ENCODE measurements around the gene SHISA9.

SHISA9 gene

DNA sequence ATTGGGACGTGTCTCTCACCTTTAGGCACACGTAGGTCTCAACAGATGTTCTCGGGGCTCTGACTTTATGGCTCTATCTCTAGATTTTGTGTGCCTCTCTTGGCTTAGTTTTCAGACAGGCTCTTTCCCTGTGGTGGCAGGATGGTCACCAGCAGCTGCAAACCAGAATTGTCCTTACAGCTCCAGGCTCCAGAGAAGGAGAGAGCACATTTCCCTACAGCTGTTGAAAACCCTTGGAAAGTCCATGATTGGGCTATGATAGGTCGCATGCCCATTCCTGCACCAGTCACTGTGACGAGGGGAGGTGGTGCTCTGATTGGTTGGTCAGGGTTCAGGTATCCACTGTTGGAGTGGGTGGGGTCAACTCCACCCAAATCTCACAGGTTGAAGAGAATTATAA is 41.5 kb downstream of the SHISA9 start:
- TF ChIP-seq, protein P1, sequence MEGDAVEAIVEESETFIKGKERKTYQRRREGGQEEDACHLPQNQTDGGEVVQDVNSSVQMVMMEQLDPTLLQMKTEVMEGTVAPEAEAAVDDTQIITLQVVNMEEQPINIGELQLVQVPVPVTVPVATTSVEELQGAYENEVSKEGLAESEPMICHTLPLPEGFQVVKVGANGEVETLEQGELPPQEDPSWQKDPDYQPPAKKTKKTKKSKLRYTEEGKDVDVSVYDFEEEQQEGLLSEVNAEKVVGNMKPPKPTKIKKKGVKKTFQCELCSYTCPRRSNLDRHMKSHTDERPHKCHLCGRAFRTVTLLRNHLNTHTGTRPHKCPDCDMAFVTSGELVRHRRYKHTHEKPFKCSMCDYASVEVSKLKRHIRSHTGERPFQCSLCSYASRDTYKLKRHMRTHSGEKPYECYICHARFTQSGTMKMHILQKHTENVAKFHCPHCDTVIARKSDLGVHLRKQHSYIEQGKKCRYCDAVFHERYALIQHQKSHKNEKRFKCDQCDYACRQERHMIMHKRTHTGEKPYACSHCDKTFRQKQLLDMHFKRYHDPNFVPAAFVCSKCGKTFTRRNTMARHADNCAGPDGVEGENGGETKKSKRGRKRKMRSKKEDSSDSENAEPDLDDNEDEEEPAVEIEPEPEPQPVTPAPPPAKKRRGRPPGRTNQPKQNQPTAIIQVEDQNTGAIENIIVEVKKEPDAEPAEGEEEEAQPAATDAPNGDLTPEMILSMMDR (IDR thresholded peaks at IDR 0.05; ENCODE audit: low read depth, low read length, missing control alignments), result no peak
- no peak for DNase-seq (ENCODE audit: extremely low read depth, low read depth)
- H3K4me3 ChIP-seq (replicated peaks; ENCODE audit: low read depth, low read length), result no peak overlapping the region

DNA sequence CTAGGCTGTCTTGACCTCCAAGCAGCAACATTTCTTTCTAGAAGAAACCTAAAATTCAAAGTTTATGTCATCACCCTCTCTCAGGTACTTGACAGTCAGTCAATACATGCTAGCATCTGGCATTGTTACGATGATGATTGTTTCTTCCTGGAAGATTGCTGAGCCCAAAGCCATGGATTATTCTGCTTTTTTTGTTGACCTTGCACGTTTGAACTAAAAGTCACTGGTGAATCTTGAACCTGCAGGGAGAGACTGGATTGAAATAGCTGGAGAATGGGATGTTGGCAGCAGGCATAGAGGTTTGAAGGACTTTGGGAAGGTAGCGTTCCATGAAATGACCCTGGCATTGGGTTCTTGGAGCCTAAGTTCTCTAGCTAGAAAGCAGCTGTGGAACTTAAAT is 42.9 kb downstream of the SHISA9 start:
- DNase-seq (ENCODE audit: extremely low read depth, low read depth), result no peak
- H3K4me3 ChIP-seq (replicated peaks; ENCODE audit: low read depth, low read length), result no peak overlapping the region
- TF ChIP-seq, protein P1 (IDR thresholded peaks at IDR 0.05; ENCODE audit: low read depth, low read length, missing control alignments), result no peak

DNA sequence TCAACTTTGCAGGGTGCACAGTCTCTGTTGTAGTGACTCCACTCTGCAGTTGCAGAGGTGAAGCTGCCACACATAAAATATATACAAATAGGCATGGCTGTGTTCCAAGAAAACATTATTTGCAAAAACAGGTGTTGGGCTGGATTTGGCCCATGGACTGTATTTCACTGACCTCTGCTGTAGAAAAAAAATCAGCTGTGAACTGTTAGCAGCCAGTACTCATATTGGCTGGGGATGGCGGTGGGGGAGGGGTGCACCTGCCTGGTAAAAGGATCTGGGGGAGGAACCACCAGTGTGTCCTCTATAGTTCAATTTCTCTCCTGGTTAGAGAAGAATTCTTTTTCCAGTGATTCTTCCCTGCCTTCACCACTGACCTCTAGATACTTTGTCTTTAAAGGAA is 50.0 kb downstream of the SHISA9 start:
- TF ChIP-seq, protein P1 (IDR thresholded peaks at IDR 0.05; ENCODE audit: low read depth, low read length, missing control alignments), result no peak
- no peak for DNase-seq (ENCODE audit: extremely low read depth, low read depth)
- H3K4me3 ChIP-seq (replicated peaks; ENCODE audit: low read depth, low read length), result no peak overlapping the region

DNA sequence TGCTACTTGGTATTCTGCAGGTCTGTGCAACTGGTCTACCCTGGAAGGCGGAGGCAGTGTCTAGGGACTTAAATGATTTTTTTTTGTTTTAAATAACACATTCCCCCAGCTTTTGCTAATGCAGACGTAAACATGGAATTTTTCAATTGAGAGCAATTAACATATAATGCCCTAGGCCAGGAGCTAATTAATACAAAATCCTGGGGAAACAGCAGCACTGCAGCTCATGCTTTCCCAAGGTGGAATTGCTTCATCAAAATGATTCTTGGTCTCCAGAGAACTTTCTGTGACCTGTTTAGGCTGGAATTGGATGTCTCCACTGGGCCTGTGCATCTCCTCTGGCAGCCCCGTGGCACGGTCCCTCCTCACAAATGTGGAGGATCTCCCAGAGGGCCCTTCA is 50.6 kb downstream of the SHISA9 start:
- no peak overlapping the region for H3K4me3 ChIP-seq (replicated peaks; ENCODE audit: low read depth, low read length)
- TF ChIP-seq, protein P1 (IDR thresholded peaks at IDR 0.05; ENCODE audit: low read depth, low read length, missing control alignments), result no peak

DNA sequence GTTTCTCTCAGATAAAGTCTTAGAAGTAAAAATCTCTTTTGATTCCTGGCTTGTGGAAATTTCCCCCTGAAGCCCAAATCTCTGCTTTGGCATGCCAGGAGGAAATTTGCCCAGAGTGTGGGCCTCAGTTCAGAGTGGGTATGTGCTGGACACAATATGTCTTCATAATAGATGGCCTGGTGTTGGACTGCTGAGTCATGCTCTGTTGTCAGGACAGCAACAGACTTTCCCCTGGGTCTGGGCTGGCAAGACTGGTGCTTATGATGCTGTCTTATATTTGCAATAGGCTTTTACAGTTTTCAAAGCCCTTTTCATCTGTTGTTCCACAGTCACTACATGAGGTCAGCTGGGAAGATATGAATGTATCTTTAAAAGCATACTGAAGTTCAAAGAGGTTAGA is 57.0 kb downstream of the SHISA9 start:
- H3K4me3 ChIP-seq (replicated peaks; ENCODE audit: low read depth, low read length), result no peak overlapping the region
- no peak for DNase-seq (ENCODE audit: extremely low read depth, low read depth)
- TF ChIP-seq, protein P1 (IDR thresholded peaks at IDR 0.05; ENCODE audit: low read depth, low read length, missing control alignments), result no peak

More for the DNA sequence above, 50.6 kb downstream of the SHISA9 start:
- no peak for DNase-seq (ENCODE audit: extremely low read depth, low read depth)

DNA sequence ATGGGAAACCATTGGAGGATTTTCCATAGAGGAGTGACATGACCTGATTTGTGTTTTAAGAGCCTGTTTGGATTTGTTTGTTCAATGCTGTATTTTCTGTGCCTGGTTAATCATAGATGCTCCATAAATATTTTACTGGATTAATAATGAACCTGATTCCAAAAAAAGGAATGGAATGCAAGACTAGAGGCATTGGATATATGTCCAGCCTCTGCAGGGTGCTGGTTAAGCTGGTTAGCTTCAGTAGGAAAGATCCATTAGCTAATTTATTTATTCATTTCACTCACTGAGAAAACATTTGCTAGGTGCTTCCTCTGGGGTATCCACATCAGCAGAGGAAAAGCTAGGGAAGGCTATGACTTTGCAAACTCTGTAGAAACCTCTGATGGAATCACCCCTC is 57.7 kb downstream of the SHISA9 start:
- DNase-seq (ENCODE audit: extremely low read depth, low read depth), result no peak
- TF ChIP-seq, protein P1 (IDR thresholded peaks at IDR 0.05; ENCODE audit: low read depth, low read length, missing control alignments), result no peak
- no peak overlapping the region for H3K4me3 ChIP-seq (replicated peaks; ENCODE audit: low read depth, low read length)

DNA sequence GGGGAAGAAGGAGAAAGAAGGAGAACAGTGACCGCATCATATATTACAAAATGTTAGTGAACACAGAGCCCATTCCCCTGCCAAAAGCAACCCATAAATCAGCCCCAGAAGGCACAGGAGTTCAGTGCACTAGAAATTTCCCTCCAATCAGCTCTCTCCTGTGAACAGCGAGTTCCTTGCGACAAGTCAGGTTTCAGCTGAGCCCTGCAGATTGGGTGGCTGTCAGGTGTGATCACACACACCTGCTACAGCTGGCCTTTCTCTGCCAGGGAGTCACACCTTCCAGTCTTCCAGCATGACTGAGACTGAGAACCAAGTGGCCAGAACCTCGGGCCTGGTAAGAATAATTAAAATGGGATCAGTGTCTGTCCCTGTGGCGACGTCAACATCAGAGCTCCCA is 60.2 kb downstream of the SHISA9 start:
- TF ChIP-seq, protein P1 (IDR thresholded peaks at IDR 0.05; ENCODE audit: low read depth, low read length, missing control alignments), result no peak
- no peak overlapping the region for H3K4me3 ChIP-seq (replicated peaks; ENCODE audit: low read depth, low read length)
- no peak for DNase-seq (ENCODE audit: extremely low read depth, low read depth)

All from HFF-Myc (cell line).